IPS-11a (cell line): ENCODE measurements around the gene GRAMD2B.
"Not testable (repeated sequence)": the region's sequence is repeated elsewhere in the genome, so short reads cannot be mapped to it uniquely, and the experiment has no call there.

Experiments used
- H3K4me3 ChIP-seq: one replicate; pipeline ENCODE4 v1.5.1; 2013; ENCODE audit warnings: low read depth, low read length, control low read depth

The GRAMD2B gene

GRCh38 chr5:126508251-126508961 lies 85.2 kb downstream of the GRAMD2B start:
- H3K4me3 ChIP-seq = no peak overlapping the region

GRCh38 chr5:126508962-126509279 lies 85.7 kb downstream of the GRAMD2B start:
- H3K4me3 ChIP-seq = no peak overlapping the region

- H3K4me3 ChIP-seq = no peak overlapping the region
Observed at GRCh38 chr5:126509339-126509738, 86.1 kb downstream of the GRAMD2B start.

- H3K4me3 ChIP-seq = no peak overlapping the region
Observed at GRCh38 chr5:126511961-126512360, 88.8 kb downstream of the GRAMD2B start.

- no peak overlapping the region for H3K4me3 ChIP-seq
Observed at GRCh38 chr5:126512451-126512850, 89.2 kb downstream of the GRAMD2B start.

GRCh38 chr5:126513302-126513701 lies 90.1 kb downstream of the GRAMD2B start:
- no peak overlapping the region for H3K4me3 ChIP-seq

GRCh38 chr5:126513703-126514102 lies 90.5 kb downstream of the GRAMD2B start:
- H3K4me3 ChIP-seq = no peak overlapping the region

GRCh38 chr5:126514131-126514557 lies 90.9 kb downstream of the GRAMD2B start:
- no peak overlapping the region for H3K4me3 ChIP-seq

- H3K4me3 ChIP-seq = no peak overlapping the region
Observed at GRCh38 chr5:126514558-126515141, 91.4 kb downstream of the GRAMD2B start.

GRCh38 chr5:126515337-126515736 lies 92.1 kb downstream of the GRAMD2B start:
- H3K4me3 ChIP-seq = no peak overlapping the region

- no peak overlapping the region for H3K4me3 ChIP-seq
Observed at GRCh38 chr5:126516133-126516532, 92.9 kb downstream of the GRAMD2B start.

- no peak overlapping the region for H3K4me3 ChIP-seq
Observed at GRCh38 chr5:126516852-126517251, 93.6 kb downstream of the GRAMD2B start.

GRCh38 chr5:126519223-126519622 lies 96.0 kb downstream of the GRAMD2B start:
- H3K4me3 ChIP-seq = not testable (repeated sequence)

- H3K4me3 ChIP-seq = no peak overlapping the region
Observed at GRCh38 chr5:126519637-126520592, 96.7 kb downstream of the GRAMD2B start.

GRCh38 chr5:126520593-126520953 lies 97.4 kb downstream of the GRAMD2B start:
- no peak overlapping the region for H3K4me3 ChIP-seq

GRCh38 chr5:126521130-126521529 lies 97.9 kb downstream of the GRAMD2B start:
- H3K4me3 ChIP-seq = no peak overlapping the region

- no peak overlapping the region for H3K4me3 ChIP-seq
Observed at GRCh38 chr5:126523818-126524510, 100.8 kb downstream of the GRAMD2B start.

GRCh38 chr5:126525630-126526245 lies 102.5 kb downstream of the GRAMD2B start:
- no peak overlapping the region for H3K4me3 ChIP-seq

- no peak overlapping the region for H3K4me3 ChIP-seq
Observed at GRCh38 chr5:126526493-126526892, 103.3 kb downstream of the GRAMD2B start.

GRCh38 chr5:126527158-126527557 lies 103.9 kb downstream of the GRAMD2B start:
- no peak overlapping the region for H3K4me3 ChIP-seq

GRCh38 chr5:126527892-126528291 lies 104.7 kb downstream of the GRAMD2B start:
- no peak overlapping the region for H3K4me3 ChIP-seq
